GM23338 (cell line): ENCODE results near the gene UNK. TPM values are rescaled to one million over a fixed set of nuclear protein-coding genes. Genes with fewer than 3 reads are reported as not detected.

Experiments
- ATAC-seq: fragments of 200-7000 bp; cut with Tn5 transposase; 3 replicates; pipeline ENCODE4 v1.9.1; 2020
- DNase-seq: peaks from one replicate; pipeline ENCODE4 v3.0.0-alpha.2; 2015; ENCODE audit warnings: low spot score
- H2AFZ ChIP-seq: fragments of 200-600 bp; sonication (generic); 2 replicates; pipeline ENCODE4 v1.8.0; 2016; ENCODE audit warnings: antibody characterized with exemption, mild to moderate bottlenecking, moderate library complexity
- H3F3A ChIP-seq: fragments of 200-600 bp; sonication (generic); replicated peaks from 2 replicates; pipeline ENCODE4 v1.8.0; 2017; ENCODE audit warnings: antibody characterized with exemption, mixed run types, low read depth
- H3K27ac ChIP-seq: fragments of 200-600 bp; sonication (generic); 2 replicates; pipeline ENCODE4 v1.6.1; 2016; ENCODE audit warnings: low read depth
- H3K27me3 ChIP-seq: fragments of 200-600 bp; sonication (generic); 2 replicates; pipeline ENCODE4 v1.8.0; 2016; ENCODE audit warnings: mild to moderate bottlenecking, mixed run types, moderate library complexity; ENCODE audit not compliant: insufficient read depth
- H3K36me3 ChIP-seq: fragments of 200-600 bp; sonication (generic); 2 replicates; pipeline ENCODE4 v1.8.0; 2016; ENCODE audit warnings: mild to moderate bottlenecking; ENCODE audit not compliant: insufficient read depth
- H3K4me1 ChIP-seq: fragments of 200-600 bp; sonication (generic); 2 replicates; pipeline ENCODE4 v1.8.0; 2016; ENCODE audit warnings: mild to moderate bottlenecking, moderate library complexity; ENCODE audit not compliant: insufficient read depth
- H3K4me2 ChIP-seq: fragments of 200-600 bp; sonication (generic); 2 replicates; pipeline ENCODE4 v1.7.1; 2017; ENCODE audit warnings: mixed run types
- H3K4me3 ChIP-seq: fragments of 200-600 bp; sonication (generic); 2 replicates; pipeline ENCODE4 v1.6.1; 2016; ENCODE audit warnings: mixed run types
- H3K79me2 ChIP-seq: fragments of 200-600 bp; sonication (generic); replicated peaks from 2 replicates; pipeline ENCODE4 v1.8.0; 2017; ENCODE audit warnings: mild to moderate bottlenecking; ENCODE audit not compliant: insufficient read depth
- H3K9me2 ChIP-seq: fragments of 200-600 bp; sonication (generic); 2 replicates; pipeline ENCODE4 v1.8.0; 2017; ENCODE audit not compliant: insufficient read depth
- H4K20me1 ChIP-seq: fragments of 200-600 bp; sonication (generic); replicated peaks from 2 replicates; pipeline ENCODE4 v1.8.0; 2017; ENCODE audit warnings: mild to moderate bottlenecking; ENCODE audit not compliant: insufficient read depth
- H3K27ac Mint-ChIP-seq: 2 replicates; pipeline ENCODE4 v1.8.0; 2020; ENCODE audit warnings: inconsistent platforms, mild to moderate bottlenecking, moderate library complexity, mixed read lengths
- H3K27me3 Mint-ChIP-seq: 3 replicates; pipeline ENCODE4 v1.8.0; 2022; ENCODE audit warnings: low read depth, mild to moderate bottlenecking, moderate library complexity, mixed read lengths, inconsistent platforms; ENCODE audit not compliant: insufficient read depth, poor library complexity
- H3K36me3 Mint-ChIP-seq: 3 replicates; pipeline ENCODE4 v1.8.0; 2021; ENCODE audit warnings: low read depth, mild to moderate bottlenecking, inconsistent platforms, moderate library complexity, mixed read lengths
- H3K4me1 Mint-ChIP-seq: 3 replicates; pipeline ENCODE4 v1.8.0; 2020; ENCODE audit warnings: mild to moderate bottlenecking, inconsistent platforms, mixed read lengths
- H3K4me3 Mint-ChIP-seq: 3 replicates; pipeline ENCODE4 v1.8.0; 2021; ENCODE audit warnings: moderate library complexity, mild to moderate bottlenecking, inconsistent platforms, mixed read lengths
- H3K9me3 Mint-ChIP-seq: 3 replicates; pipeline ENCODE4 v1.8.0; 2020; ENCODE audit warnings: moderate library complexity, mild to moderate bottlenecking, inconsistent platforms, mixed read lengths
- CREB1 ChIP-seq: fragments of 250-450 bp; sonication (Bioruptor Pico); IDR thresholded peaks from 2 replicates; pipeline ENCODE4 v1.5.0; 2020; ENCODE audit warnings: low read depth, mild to moderate bottlenecking, moderate library complexity
- CTCF ChIP-seq, 2 experiments: fragments of 200-600 bp in 1 of 2; sonication (generic) in 1 of 2; conservative IDR thresholded peaks; 2 replicates each; pipeline versions ENCODE4 v1.5.1 to v1.6.1; 2016 to 2017; ENCODE audit warnings: antibody characterized with exemption in 2 of 2, low read depth in 2 of 2, mild to moderate bottlenecking in 2 of 2, moderate library complexity in 1 of 2
- EZH2 ChIP-seq: fragments of 200-600 bp; sonication (generic); IDR thresholded peaks from one replicate; pipeline ENCODE4 v1.8.0; 2017; ENCODE audit warnings: antibody characterized with exemption, mild to moderate bottlenecking, low read depth; ENCODE audit not compliant: unreplicated experiment
- EZH2phosphoT487 ChIP-seq: fragments of 200-600 bp; sonication (generic); IDR thresholded peaks from one replicate; pipeline ENCODE4 v1.8.1; 2018; ENCODE audit warnings: antibody characterized with exemption; ENCODE audit not compliant: unreplicated experiment
- JUNB ChIP-seq: IDR thresholded peaks from one replicate; pipeline ENCODE4 v1.6.1; 2016; ENCODE audit warnings: antibody characterized with exemption; ENCODE audit not compliant: unreplicated experiment
- NANOG ChIP-seq: IDR thresholded peaks from 2 replicates; pipeline ENCODE4 v1.6.1; 2016; ENCODE audit warnings: antibody characterized with exemption, borderline replicate concordance
- POLR2AphosphoS5 ChIP-seq: IDR thresholded peaks from 2 replicates; pipeline ENCODE4 v1.6.1; 2016; ENCODE audit warnings: antibody characterized with exemption, low read depth
- STAT1 ChIP-seq: IDR thresholded peaks from one replicate; pipeline ENCODE4 v1.6.1; 2016; ENCODE audit warnings: antibody characterized with exemption; ENCODE audit not compliant: unreplicated experiment
- ZNF114 ChIP-seq: fragments of 250-450 bp; sonication (Bioruptor Pico); IDR thresholded peaks from 2 replicates; pipeline ENCODE4 v1.5.0; 2020; ENCODE audit warnings: mild to moderate bottlenecking, moderate library complexity
- ZNF331 ChIP-seq: fragments of 250-450 bp; sonication (Bioruptor Pico); IDR thresholded peaks from 2 replicates; pipeline ENCODE4 v1.5.0; 2020; ENCODE audit warnings: low read depth, mild to moderate bottlenecking, moderate library complexity
- polyA plus RNA-seq: library from polyadenylated mRNA; unstranded; fragments of >200 nt; fragmentation: Nextera tagmentation; extraction: Ambion mirVana; gene quantifications from 2 replicates; pipeline ENCODE4 v1.2.1, GENCODE V29; 2016
- total RNA-seq: library from RNA; depleted of rRNA; stranded (reverse); fragments of >200 nt; shearing (Covaris generic); gene quantifications from 2 replicates; pipeline ENCODE4 v1.2.3, GENCODE V29; 2014
- TF ChIP-seq, protein P1 (sequence below): fragments of 250-450 bp; sonication (Bioruptor Pico); IDR thresholded peaks from 2 replicates; pipeline ENCODE4 v1.5.0; 2020; ENCODE audit warnings: mild to moderate bottlenecking, moderate library complexity
- TF ChIP-seq, protein P2 (sequence below): IDR thresholded peaks from one replicate; pipeline ENCODE4 v1.6.1; 2018; ENCODE audit warnings: antibody characterized with exemption; ENCODE audit not compliant: unreplicated experiment
- TF ChIP-seq, protein P3 (sequence below): IDR thresholded peaks from 2 replicates; pipeline ENCODE4 v1.6.1; 2016; ENCODE audit warnings: antibody characterized with exemption

Gene UNK
- total and polyA plus RNA-seq, 2 experiments from 2014 or later: 21.8 to 65.2 TPM

- H3F3A ChIP-seq: peaks cover 15% of the 10 kb centered on the region; the same call in 1 of the 2 replicates
- H3K27me3 ChIP-seq: no peaks in the 10 kb centered on the region
- Mint-ChIP-seq H3K27ac (no peak overlapping the region), H3K4me1 (peaks cover 5% of the 10 kb centered on the region; the same call in 2 of the 3 replicates), H3K9me3 (no peaks in the 10 kb centered on the region), H3K4me3 (no peak overlapping the region), H3K27me3 (peaks cover 4% of the 10 kb centered on the region), H3K36me3 (peaks cover 41% of the 10 kb centered on the region)
- no peaks in the 10 kb centered on the region; the same call in 1 of the 2 replicates for H4K20me1 ChIP-seq
- peaks cover 9% of the 10 kb centered on the region for H3K4me1 ChIP-seq
- H3K27ac ChIP-seq: no peak overlapping the region
- H3K79me2 ChIP-seq: no peaks in the 10 kb centered on the region
- H3K36me3 ChIP-seq: no peaks in the 10 kb centered on the region; the same call in none of the 2 replicates
- DNase-seq (no peak), ATAC-seq (no peak)
- H2AFZ ChIP-seq: no peak overlapping the region
- no peak overlapping the region for H3K4me2 ChIP-seq
- no peaks in the 10 kb centered on the region for H3K9me2 ChIP-seq
- TF ChIP-seq, protein P1, sequence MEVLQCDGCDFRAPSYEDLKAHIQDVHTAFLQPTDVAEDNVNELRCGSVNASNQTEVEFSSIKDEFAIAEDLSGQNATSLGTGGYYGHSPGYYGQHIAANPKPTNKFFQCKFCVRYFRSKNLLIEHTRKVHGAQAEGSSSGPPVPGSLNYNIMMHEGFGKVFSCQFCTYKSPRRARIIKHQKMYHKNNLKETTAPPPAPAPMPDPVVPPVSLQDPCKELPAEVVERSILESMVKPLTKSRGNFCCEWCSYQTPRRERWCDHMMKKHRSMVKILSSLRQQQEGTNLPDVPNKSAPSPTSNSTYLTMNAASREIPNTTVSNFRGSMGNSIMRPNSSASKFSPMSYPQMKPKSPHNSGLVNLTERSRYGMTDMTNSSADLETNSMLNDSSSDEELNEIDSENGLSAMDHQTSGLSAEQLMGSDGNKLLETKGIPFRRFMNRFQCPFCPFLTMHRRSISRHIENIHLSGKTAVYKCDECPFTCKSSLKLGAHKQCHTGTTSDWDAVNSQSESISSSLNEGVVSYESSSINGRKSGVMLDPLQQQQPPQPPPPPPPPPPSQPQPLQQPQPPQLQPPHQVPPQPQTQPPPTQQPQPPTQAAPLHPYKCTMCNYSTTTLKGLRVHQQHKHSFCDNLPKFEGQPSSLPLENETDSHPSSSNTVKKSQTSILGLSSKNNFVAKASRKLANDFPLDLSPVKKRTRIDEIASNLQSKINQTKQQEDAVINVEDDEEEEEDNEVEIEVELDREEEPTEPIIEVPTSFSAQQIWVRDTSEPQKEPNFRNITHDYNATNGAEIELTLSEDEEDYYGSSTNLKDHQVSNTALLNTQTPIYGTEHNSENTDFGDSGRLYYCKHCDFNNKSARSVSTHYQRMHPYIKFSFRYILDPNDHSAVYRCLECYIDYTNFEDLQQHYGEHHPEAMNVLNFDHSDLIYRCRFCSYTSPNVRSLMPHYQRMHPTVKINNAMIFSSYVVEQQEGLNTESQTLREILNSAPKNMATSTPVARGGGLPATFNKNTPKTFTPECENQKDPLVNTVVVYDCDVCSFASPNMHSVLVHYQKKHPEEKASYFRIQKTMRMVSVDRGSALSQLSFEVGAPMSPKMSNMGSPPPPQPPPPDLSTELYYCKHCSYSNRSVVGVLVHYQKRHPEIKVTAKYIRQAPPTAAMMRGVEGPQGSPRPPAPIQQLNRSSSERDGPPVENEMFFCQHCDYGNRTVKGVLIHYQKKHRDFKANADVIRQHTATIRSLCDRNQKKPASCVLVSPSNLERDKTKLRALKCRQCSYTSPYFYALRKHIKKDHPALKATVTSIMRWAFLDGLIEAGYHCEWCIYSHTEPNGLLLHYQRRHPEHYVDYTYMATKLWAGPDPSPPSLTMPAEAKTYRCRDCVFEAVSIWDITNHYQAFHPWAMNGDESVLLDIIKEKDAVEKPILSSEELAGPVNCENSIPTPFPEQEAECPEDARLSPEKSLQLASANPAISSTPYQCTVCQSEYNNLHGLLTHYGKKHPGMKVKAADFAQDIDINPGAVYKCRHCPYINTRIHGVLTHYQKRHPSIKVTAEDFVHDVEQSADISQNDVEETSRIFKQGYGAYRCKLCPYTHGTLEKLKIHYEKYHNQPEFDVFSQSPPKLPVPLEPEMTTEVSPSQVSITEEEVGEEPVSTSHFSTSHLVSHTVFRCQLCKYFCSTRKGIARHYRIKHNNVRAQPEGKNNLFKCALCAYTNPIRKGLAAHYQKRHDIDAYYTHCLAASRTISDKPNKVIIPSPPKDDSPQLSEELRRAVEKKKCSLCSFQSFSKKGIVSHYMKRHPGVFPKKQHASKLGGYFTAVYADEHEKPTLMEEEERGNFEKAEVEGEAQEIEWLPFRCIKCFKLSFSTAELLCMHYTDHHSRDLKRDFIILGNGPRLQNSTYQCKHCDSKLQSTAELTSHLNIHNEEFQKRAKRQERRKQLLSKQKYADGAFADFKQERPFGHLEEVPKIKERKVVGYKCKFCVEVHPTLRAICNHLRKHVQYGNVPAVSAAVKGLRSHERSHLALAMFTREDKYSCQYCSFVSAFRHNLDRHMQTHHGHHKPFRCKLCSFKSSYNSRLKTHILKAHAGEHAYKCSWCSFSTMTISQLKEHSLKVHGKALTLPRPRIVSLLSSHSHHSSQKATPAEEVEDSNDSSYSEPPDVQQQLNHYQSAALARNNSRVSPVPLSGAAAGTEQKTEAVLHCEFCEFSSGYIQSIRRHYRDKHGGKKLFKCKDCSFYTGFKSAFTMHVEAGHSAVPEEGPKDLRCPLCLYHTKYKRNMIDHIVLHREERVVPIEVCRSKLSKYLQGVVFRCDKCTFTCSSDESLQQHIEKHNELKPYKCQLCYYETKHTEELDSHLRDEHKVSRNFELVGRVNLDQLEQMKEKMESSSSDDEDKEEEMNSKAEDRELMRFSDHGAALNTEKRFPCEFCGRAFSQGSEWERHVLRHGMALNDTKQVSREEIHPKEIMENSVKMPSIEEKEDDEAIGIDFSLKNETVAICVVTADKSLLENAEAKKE: no peak
- TF ChIP-seq STAT1: no peak
- no peak for TF ChIP-seq POLR2AphosphoS5
- TF ChIP-seq, protein P2, sequence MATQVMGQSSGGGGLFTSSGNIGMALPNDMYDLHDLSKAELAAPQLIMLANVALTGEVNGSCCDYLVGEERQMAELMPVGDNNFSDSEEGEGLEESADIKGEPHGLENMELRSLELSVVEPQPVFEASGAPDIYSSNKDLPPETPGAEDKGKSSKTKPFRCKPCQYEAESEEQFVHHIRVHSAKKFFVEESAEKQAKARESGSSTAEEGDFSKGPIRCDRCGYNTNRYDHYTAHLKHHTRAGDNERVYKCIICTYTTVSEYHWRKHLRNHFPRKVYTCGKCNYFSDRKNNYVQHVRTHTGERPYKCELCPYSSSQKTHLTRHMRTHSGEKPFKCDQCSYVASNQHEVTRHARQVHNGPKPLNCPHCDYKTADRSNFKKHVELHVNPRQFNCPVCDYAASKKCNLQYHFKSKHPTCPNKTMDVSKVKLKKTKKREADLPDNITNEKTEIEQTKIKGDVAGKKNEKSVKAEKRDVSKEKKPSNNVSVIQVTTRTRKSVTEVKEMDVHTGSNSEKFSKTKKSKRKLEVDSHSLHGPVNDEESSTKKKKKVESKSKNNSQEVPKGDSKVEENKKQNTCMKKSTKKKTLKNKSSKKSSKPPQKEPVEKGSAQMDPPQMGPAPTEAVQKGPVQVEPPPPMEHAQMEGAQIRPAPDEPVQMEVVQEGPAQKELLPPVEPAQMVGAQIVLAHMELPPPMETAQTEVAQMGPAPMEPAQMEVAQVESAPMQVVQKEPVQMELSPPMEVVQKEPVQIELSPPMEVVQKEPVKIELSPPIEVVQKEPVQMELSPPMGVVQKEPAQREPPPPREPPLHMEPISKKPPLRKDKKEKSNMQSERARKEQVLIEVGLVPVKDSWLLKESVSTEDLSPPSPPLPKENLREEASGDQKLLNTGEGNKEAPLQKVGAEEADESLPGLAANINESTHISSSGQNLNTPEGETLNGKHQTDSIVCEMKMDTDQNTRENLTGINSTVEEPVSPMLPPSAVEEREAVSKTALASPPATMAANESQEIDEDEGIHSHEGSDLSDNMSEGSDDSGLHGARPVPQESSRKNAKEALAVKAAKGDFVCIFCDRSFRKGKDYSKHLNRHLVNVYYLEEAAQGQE: no peak
- no peak for TF ChIP-seq JUNB
- TF ChIP-seq ZNF114 (CRISPR knock-in tag): no peak
- no peak for TF ChIP-seq CTCF (conservative IDR thresholded peaks at IDR 0.05; ENCODE audit: low read depth in 2 of 2)
- TF ChIP-seq ZNF331 (CRISPR knock-in tag): no peak
- TF ChIP-seq, protein P3, sequence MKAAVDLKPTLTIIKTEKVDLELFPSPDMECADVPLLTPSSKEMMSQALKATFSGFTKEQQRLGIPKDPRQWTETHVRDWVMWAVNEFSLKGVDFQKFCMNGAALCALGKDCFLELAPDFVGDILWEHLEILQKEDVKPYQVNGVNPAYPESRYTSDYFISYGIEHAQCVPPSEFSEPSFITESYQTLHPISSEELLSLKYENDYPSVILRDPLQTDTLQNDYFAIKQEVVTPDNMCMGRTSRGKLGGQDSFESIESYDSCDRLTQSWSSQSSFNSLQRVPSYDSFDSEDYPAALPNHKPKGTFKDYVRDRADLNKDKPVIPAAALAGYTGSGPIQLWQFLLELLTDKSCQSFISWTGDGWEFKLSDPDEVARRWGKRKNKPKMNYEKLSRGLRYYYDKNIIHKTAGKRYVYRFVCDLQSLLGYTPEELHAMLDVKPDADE: no peak
- no peak for TF ChIP-seq EZH2phosphoT487
- no peak for TF ChIP-seq NANOG
- no peak for TF ChIP-seq CREB1
- no peak for TF ChIP-seq EZH2
- H3K4me3 ChIP-seq: no peak overlapping the region
These were observed 38.2 kb downstream of the UNK start for GRCh38 chr17:75822800-75823166.
